ENCODE data around the gene ZNF804B. TPM values are rescaled to one million over a fixed set of nuclear protein-coding genes. Genes with fewer than 3 reads are reported as not detected.

ZNF804B gene
- total and polyA plus RNA-seq, 2 of the 4 experiments (the other 2 are of a cell fraction): not detected

DNA sequence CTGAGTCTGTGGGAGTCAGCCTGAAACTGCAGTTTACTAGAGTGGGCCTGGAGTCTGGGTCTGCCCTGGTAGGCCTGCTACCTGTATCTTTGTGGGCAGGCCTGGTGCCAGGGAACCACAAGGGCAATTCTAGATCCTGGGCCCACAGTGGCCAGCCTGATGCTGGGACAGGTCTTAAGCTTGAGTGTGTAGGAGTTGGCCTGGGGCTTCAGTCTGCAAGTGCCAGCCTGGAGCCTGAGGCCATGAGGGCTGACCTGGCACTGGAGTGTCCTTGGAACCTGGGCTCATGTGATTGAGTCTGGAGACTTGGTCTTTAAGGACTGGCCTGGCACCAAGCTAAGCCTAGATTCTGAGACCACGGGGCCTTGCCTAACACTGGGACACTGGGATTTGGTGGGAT lies 281.7 kb downstream of the ZNF804B start:
- no peak for DNase-seq
- in situ Hi-C loops (cut with MboI; ENCODE audit: low sequenced_read_pairs): no loop called here
- intact Hi-C loops (cut with micrococcal nuclease): no loop called here
- no peak overlapping the region for H2BK5ac ChIP-seq (ENCODE audit: low read depth, low read length, poor library complexity, severe bottlenecking)
- H3K23ac ChIP-seq (ENCODE audit: low read depth, low read length): no peak overlapping the region
- no peaks in the 10 kb centered on the region for H3K27me3 ChIP-seq (ENCODE audit: control insufficient read depth, insufficient read depth, low read length)
- ChIA-PET POLR2A (ENCODE audit: unreplicated experiment) (no interaction called here), CTCF (no interaction called here)
- no peaks in the 10 kb centered on the region for H3K4me1 ChIP-seq (ENCODE audit: control insufficient read depth, insufficient read depth, low read length)
- H4K8ac ChIP-seq (ENCODE audit: low read depth in 2 of 2, low read length in 2 of 2): no peak overlapping the region
- H3K14ac ChIP-seq (replicated peaks; ENCODE audit: low read depth, low read length): no peak overlapping the region
- H3K18ac ChIP-seq (ENCODE audit: low read depth, low read length): no peak overlapping the region
- H4K91ac ChIP-seq (ENCODE audit: insufficient read depth, low read depth, low read length): no peak overlapping the region
- H3K4ac ChIP-seq (ENCODE audit: low read depth, low read length): no peak overlapping the region
- H4K20me1 ChIP-seq (ENCODE audit: insufficient read depth, low read length): no peaks in the 10 kb centered on the region
- H2AFZ ChIP-seq (replicated peaks; ENCODE audit: low read length, poor library complexity): no peak overlapping the region
- no peak for ATAC-seq (ENCODE audit: low read depth)
- TF ChIP-seq MAFK (IDR thresholded peaks at IDR 0.05; ENCODE audit: low read depth, low read length): no peak
- no peak for TF ChIP-seq RFX5 (IDR thresholded peaks at IDR 0.05; ENCODE audit: low read depth, low read length)
- TF ChIP-seq NFE2L2 (IDR thresholded peaks at IDR 0.05; ENCODE audit: low read depth, low read length): no peak
- TF ChIP-seq MAZ (IDR thresholded peaks at IDR 0.05; ENCODE audit: borderline replicate concordance, low read depth, low read length): no peak
- TF ChIP-seq CTCF (conservative IDR thresholded peaks at IDR 0.05; ENCODE audit: low read depth, low read length): no peak
- TF ChIP-seq FOS (IDR thresholded peaks at IDR 0.05; ENCODE audit: low read depth, low read length): no peak
- no peak for TF ChIP-seq POLR2A (IDR thresholded peaks at IDR 0.05; ENCODE audit: low read depth, low read length)
- TF ChIP-seq BHLHE40 (IDR thresholded peaks at IDR 0.05; ENCODE audit: low read depth, low read length): no peak
- TF ChIP-seq, protein P1, sequence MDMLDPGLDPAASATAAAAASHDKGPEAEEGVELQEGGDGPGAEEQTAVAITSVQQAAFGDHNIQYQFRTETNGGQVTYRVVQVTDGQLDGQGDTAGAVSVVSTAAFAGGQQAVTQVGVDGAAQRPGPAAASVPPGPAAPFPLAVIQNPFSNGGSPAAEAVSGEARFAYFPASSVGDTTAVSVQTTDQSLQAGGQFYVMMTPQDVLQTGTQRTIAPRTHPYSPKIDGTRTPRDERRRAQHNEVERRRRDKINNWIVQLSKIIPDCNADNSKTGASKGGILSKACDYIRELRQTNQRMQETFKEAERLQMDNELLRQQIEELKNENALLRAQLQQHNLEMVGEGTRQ (IDR thresholded peaks at IDR 0.05; ENCODE audit: low read depth, low read length): no peak
- no peak for TF ChIP-seq RAD21 (IDR thresholded peaks at IDR 0.05; ENCODE audit: low read length)
- TF ChIP-seq CHD1 (IDR thresholded peaks at IDR 0.05; ENCODE audit: low read depth, low read length): no peak
- no peak for TF ChIP-seq ELK1 (IDR thresholded peaks at IDR 0.05; ENCODE audit: borderline replicate concordance, low read depth, low read length)
- H3K4me3 ChIP-seq (ENCODE audit: insufficient read depth, low read depth, low read length): no peak overlapping the region
- no peak overlapping the region for H2BK20ac ChIP-seq (ENCODE audit: low read depth, low read length)
- H2BK15ac ChIP-seq (ENCODE audit: low read depth, low read length): no peak overlapping the region
- H2AK9ac ChIP-seq (replicated peaks; ENCODE audit: low read depth, low read length, poor library complexity): no peak overlapping the region
- dilution Hi-C loops (cut with HindIII; ENCODE audit: low sequenced_read_pairs, unreplicated experiment): no loop called here
- no peak overlapping the region for H3K56ac ChIP-seq (ENCODE audit: extremely low read depth, insufficient read depth, low read length)
- H3K9ac ChIP-seq (ENCODE audit: low read depth, low read length): no peak overlapping the region
- H3K36me3 ChIP-seq (ENCODE audit: control insufficient read depth, insufficient read depth, low read length): no peaks in the 10 kb centered on the region
- H3K9me3 ChIP-seq (ENCODE audit: control insufficient read depth, insufficient read depth, low read length): peaks cover 12% of the 10 kb centered on the region
- H2BK120ac ChIP-seq (ENCODE audit: low read depth, low read length): no peak overlapping the region
- H4K5ac ChIP-seq (ENCODE audit: low read depth, low read length): no peak overlapping the region
- no peak overlapping the region for H2AK5ac ChIP-seq (ENCODE audit: low read depth, low read length)
- H3K9me1 ChIP-seq (ENCODE audit: insufficient read depth, low read length): no peaks in the 10 kb centered on the region
- H3K79me1 ChIP-seq (ENCODE audit: low read depth in 1 of 2, low read length in 2 of 2): no peaks in the 10 kb centered on the region
- no TSS peak for BruUV-seq (replicated peaks)
- no peak overlapping the region for H3K4me2 ChIP-seq (ENCODE audit: low read depth, low read length)
- H3K27ac ChIP-seq (ENCODE audit: insufficient read depth, low read length): no peak overlapping the region
- WGBS, 2 experiments (ENCODE audit: extremely low coverage in 2 of 2, insufficient read length in 1 of 2): no CpG with 5 or more reads among the region's 1 CpG
